ENCODE measurements around the gene BEGAIN.

- TF ChIP-seq CTCF (IDR thresholded peaks at IDR 0.05) (no peak), POLR2A (IDR thresholded peaks at IDR 0.05) (no peak)
These were observed 49.5 kb downstream of the BEGAIN start for GRCh38 chr14:100537446-100538350.
